Type B pancreatic cell (in vitro differentiated cells): ENCODE data around the gene NOTUM. TPM values are rescaled to one million over a fixed set of nuclear protein-coding genes. Genes with fewer than 3 reads are reported as not detected.

Experiments used
- DNase-seq: peaks from one replicate; pipeline ENCODE4 v3.0.0; 2021; ENCODE audit warnings: mixed read lengths; ENCODE audit not compliant: unreplicated experiment; ENCODE audit errors: extremely low spot score
- H3K27ac Mint-ChIP-seq: 2 replicates; pipeline ENCODE4 v1.8.0; 2021; ENCODE audit warnings: mild to moderate bottlenecking, mixed read lengths
- H3K27me3 Mint-ChIP-seq: 2 replicates; pipeline ENCODE4 v1.8.0; 2021; ENCODE audit warnings: mixed read lengths
- H3K36me3 Mint-ChIP-seq: 2 replicates; pipeline ENCODE4 v1.8.0; 2021; ENCODE audit warnings: mixed read lengths
- H3K4me1 Mint-ChIP-seq: one replicate; pipeline ENCODE4 v1.8.0; 2021; ENCODE audit warnings: mixed read lengths; ENCODE audit not compliant: unreplicated experiment
- H3K4me3 Mint-ChIP-seq: 2 replicates; pipeline ENCODE4 v1.8.0; 2021; ENCODE audit warnings: mild to moderate bottlenecking, mixed read lengths
- H3K9me3 Mint-ChIP-seq: 2 replicates; pipeline ENCODE4 v1.8.0; 2021; ENCODE audit warnings: mixed read lengths
- total RNA-seq: library from RNA; stranded (reverse); gene quantifications from 2 replicates; pipeline ENCODE4 v1.2.1, GENCODE V29; 2021; ENCODE audit warnings: low replicate concordance
- TF ChIP-seq, protein P1 (sequence below): fragments of 200-600 bp; sonication (generic); conservative IDR thresholded peaks from 2 replicates; pipeline ENCODE4 v1.5.0; 2021; ENCODE audit warnings: antibody characterized with exemption, mild to moderate bottlenecking

Gene NOTUM
- total RNA-seq, 1 donor from 2014 or later = 3.2 TPM

DNA sequence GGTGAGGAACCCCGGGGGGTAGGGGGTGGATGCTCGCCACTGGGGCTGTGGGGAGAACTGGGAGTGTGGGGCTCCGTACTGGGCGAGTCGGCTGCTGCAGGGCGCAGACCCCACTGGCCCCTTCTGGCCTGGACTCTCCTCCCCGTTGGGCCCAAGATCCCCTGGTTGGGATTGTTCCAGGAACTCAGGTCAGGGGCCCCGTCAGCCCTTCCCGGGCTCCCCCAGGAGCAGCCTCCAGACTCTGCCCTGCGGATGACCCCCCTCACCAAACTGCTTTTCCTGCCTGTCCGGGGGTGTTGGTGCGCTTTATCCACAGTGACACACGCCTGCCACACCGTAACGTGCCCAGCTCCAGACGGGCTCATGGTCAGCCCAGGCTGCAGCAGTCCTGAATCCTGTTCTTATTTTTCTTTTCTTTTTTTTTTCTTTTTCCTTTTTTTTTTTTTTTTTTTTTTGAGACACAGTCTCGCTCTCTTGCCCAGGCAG, 40.6 kb upstream of the NOTUM start:
- Mint-ChIP-seq H3K4me3 (no peak overlapping the region), H3K4me1 (peaks cover 14% of the 10 kb centered on the region), H3K36me3 (peaks cover 4% of the 10 kb centered on the region), H3K27ac (no peak overlapping the region), H3K9me3 (no peaks in the 10 kb centered on the region), H3K27me3 (no peaks in the 10 kb centered on the region)
- DNase-seq = no peak
- TF ChIP-seq, protein P1, sequence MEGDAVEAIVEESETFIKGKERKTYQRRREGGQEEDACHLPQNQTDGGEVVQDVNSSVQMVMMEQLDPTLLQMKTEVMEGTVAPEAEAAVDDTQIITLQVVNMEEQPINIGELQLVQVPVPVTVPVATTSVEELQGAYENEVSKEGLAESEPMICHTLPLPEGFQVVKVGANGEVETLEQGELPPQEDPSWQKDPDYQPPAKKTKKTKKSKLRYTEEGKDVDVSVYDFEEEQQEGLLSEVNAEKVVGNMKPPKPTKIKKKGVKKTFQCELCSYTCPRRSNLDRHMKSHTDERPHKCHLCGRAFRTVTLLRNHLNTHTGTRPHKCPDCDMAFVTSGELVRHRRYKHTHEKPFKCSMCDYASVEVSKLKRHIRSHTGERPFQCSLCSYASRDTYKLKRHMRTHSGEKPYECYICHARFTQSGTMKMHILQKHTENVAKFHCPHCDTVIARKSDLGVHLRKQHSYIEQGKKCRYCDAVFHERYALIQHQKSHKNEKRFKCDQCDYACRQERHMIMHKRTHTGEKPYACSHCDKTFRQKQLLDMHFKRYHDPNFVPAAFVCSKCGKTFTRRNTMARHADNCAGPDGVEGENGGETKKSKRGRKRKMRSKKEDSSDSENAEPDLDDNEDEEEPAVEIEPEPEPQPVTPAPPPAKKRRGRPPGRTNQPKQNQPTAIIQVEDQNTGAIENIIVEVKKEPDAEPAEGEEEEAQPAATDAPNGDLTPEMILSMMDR = no peak

DNA sequence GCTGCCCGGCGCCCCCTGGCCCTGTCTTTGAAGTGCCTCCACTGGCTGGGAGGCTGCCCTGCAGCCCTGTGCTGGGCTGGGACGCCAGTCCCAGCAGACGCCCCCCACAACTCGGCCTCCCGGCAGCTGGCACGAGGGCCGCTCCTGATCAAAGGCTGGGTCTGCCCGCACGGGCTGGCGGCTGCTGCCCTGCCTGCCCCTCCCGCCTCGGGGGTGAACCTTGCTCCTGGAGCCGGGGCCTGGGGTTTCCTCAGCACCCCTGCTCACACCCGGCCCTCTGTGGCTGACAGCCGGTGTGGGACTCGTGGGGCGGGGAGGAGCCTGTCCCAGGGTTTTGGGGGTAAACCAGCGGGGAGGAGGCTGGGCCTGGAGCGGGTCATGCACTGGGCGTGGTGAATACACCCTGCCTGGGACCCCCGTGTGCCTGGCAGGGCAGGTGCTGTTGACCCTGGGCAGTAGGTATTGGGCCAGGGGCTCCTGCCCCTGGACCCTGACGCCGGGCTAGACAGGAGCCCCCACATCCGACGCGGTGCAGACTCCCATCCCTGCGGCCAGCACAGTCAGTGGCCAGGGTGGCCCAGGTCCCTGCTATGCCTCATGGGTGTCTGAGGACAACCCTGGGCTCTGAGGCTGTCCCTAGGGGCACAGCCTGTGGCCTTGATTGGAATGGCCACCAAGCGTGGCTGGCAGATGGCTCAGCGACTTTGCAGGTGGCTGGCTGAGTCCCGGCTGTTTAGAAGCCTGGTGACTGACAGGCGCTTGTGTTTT, 40.0 kb upstream of the NOTUM start:
- no peaks in the 10 kb centered on the region for H3K27me3 Mint-ChIP-seq
- H3K4me3 Mint-ChIP-seq = no peak overlapping the region
- no peak for DNase-seq
- H3K9me3 Mint-ChIP-seq = no peaks in the 10 kb centered on the region
- H3K27ac Mint-ChIP-seq = no peak overlapping the region
- peaks cover 11% of the 10 kb centered on the region for H3K4me1 Mint-ChIP-seq
- TF ChIP-seq, protein P1 = no peak
- peaks cover 4% of the 10 kb centered on the region for H3K36me3 Mint-ChIP-seq

DNA sequence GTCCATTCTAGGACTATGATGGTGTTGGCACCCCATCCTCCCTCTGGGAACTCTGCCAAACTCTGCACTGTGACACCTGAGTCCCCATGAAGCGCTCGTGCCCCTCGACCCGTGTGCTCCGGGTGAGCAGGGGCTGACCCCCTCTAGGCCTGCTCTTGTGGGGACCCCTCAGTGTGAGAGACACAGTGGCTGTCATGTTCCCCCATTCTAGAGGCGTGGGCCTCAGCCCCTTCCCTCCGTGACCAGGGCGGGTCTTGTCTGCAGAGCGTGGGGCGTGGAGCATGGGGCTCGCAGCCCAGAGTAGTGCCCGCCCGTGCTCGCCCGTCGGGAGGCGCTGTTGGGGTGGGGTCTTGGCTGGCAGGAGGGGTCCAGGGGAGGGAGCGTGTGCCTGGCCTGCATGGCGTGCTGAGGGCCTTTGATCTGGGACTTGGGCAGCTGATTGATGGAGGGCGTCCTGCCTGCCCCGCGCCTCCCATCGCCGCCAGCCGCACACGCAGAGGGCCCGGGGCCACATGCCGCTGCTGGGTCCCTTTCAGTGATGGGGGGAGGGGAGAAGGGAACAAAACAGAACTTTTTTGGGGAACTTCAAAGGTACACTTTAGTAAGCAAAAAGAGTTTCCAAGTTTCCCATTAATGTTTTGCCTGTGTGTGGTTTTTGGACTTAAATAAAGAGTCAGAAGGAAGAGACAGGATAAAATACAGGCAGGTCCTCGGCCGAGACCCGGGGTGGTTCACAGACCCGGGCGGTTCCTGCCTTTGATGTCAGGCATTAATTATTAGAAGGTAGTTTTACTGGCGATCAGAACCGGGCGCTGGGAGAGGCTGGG, 39.2 kb upstream of the NOTUM start:
- H3K27me3 Mint-ChIP-seq = no peaks in the 10 kb centered on the region
- TF ChIP-seq, protein P1 = no peak
- H3K4me3 Mint-ChIP-seq = no peak overlapping the region
- H3K36me3 Mint-ChIP-seq = peaks cover 4% of the 10 kb centered on the region
- no peak overlapping the region for H3K27ac Mint-ChIP-seq
- no peaks in the 10 kb centered on the region for H3K9me3 Mint-ChIP-seq
- H3K4me1 Mint-ChIP-seq = peaks cover 10% of the 10 kb centered on the region
- no peak for DNase-seq

DNA sequence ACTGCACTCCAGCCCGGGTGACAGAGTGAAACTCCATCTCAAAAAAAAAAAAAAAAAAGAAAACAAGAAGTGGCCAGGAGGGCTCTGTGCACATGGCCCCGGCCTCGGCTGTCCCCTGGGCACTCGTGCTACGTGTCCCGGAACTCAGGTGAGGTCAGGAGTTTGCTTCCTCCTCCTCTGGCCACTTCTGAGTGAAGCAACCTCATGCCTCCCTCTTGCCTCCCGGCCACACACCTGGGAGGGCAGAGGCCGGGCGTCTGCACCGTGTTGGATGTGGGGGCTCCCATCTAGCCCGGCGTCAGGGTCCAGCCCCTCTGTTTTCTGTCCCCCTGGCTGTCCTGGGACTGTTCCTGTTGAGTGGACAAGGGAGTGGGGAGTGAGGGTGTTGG, 38.6 kb upstream of the NOTUM start:
- TF ChIP-seq, protein P1 = no peak
- DNase-seq = no peak
- H3K27ac Mint-ChIP-seq = no peak overlapping the region
- H3K4me1 Mint-ChIP-seq = peaks cover 13% of the 10 kb centered on the region
- H3K9me3 Mint-ChIP-seq = no peaks in the 10 kb centered on the region
- H3K4me3 Mint-ChIP-seq = no peak overlapping the region
- no peaks in the 10 kb centered on the region for H3K27me3 Mint-ChIP-seq
- peaks cover 4% of the 10 kb centered on the region for H3K36me3 Mint-ChIP-seq

DNA sequence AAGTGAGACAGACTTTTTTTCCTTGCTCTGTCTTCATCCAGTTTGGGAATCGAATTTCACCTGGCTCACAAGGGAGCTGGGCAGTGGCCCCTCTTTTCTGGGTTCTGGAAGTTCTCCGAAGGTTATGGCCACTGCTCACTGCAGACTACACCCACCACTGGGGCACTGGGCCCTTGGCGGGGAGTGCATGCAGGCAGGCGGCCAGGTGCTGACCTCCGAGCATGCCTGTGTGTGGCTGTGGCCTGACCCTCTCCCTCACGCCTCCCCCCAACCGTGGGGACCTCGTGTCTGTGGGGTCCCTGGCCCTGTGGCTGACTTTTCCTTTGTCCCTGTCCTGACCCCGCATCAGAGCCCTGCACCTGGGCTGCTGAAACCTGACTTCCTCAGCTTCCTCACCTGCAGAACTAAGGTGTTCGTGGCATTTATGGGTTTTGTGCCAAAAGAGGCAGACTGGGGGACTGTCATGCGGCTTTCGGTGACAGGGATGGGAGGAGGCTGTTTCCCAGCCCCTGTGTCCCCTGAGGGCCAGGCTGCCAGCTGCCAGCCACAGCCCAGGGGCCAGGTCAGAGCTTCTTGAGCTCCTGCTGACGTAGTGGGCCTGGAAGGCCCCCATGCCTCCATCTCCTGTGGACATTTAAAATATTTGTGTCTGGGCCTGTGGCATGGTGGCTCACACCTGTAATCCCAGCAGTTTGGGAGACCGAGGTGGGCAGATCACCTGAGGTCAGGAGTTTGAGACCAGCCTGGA, 37.9 kb upstream of the NOTUM start:
- no peak overlapping the region for H3K4me3 Mint-ChIP-seq
- H3K4me1 Mint-ChIP-seq = peaks cover 16% of the 10 kb centered on the region
- TF ChIP-seq, protein P1 = no peak
- no peaks in the 10 kb centered on the region for H3K9me3 Mint-ChIP-seq
- H3K27ac Mint-ChIP-seq = no peak overlapping the region
- H3K36me3 Mint-ChIP-seq = peaks cover 4% of the 10 kb centered on the region
- no peaks in the 10 kb centered on the region for H3K27me3 Mint-ChIP-seq
- no peak for DNase-seq
